Caki2 (cell line): ENCODE measurements around the gene TGIF2. TPM values are rescaled to one million over a fixed set of nuclear protein-coding genes. Genes with fewer than 3 reads are reported as not detected.
"Not testable (repeated sequence)": the region's sequence is repeated elsewhere in the genome, so short reads cannot be mapped to it uniquely, and the experiment has no call there.

Experiments used
- DNase-seq: peaks from one replicate; pipeline ENCODE4 v3.0.0-alpha.2; 2015; ENCODE audit warnings: low read depth
- in situ Hi-C: cut with HindIII; loops from 2 replicates; pipeline ENCODE4 v1.10.0; 2016; ENCODE audit warnings: low sequenced_read_pairs, low pct_unique_long_range_greater_than_20kb, mixed read lengths
- total RNA-seq: library from RNA; depleted of rRNA; stranded (reverse); fragments of >200 nt; shearing (Covaris generic); gene quantifications from 2 replicates; pipeline ENCODE4 v1.2.3, GENCODE V29; 2014; ENCODE audit warnings: low replicate concordance

TGIF2 gene
- total RNA-seq, 1 experiment from 2014 or later: 3.4 TPM

GRCh38 chr20:36544134-36545018, 29.0 kb upstream of the TGIF2 start:
- no peak for DNase-seq
- in situ Hi-C loops: no loop called here

GRCh38 chr20:36546111-36546736, 27.2 kb upstream of the TGIF2 start:
- in situ Hi-C loops: no loop called here
- no peak for DNase-seq

- in situ Hi-C loops: no loop called here
- no peak for DNase-seq
Measured at GRCh38 chr20:36547186-36548005, 26.0 kb upstream of the TGIF2 start.

- no peak for DNase-seq
- in situ Hi-C loops: no loop called here
Measured at GRCh38 chr20:36548006-36548315, 25.4 kb upstream of the TGIF2 start.

- in situ Hi-C loops: no loop called here
- DNase-seq: no peak
Measured at GRCh38 chr20:36548704-36549627, 24.4 kb upstream of the TGIF2 start.

GRCh38 chr20:36549628-36549941, 23.8 kb upstream of the TGIF2 start:
- in situ Hi-C loops: no loop called here
- DNase-seq: no peak

GRCh38 chr20:36549942-36550789, 23.2 kb upstream of the TGIF2 start:
- DNase-seq: no peak
- in situ Hi-C loops: no loop called here

- in situ Hi-C loops: no loop called here
- DNase-seq: no peak
Measured at GRCh38 chr20:36550790-36551299, 22.6 kb upstream of the TGIF2 start.

- no peak for DNase-seq
- in situ Hi-C loops: no loop called here
Measured at GRCh38 chr20:36555248-36555647, 18.1 kb upstream of the TGIF2 start.

- in situ Hi-C loops: no loop called here
- no peak for DNase-seq
Measured at GRCh38 chr20:36562724-36563123, 10.7 kb upstream of the TGIF2 start.

GRCh38 chr20:36563374-36563773, 10.0 kb upstream of the TGIF2 start:
- in situ Hi-C loops: no loop called here
- no peak for DNase-seq

GRCh38 chr20:36564078-36564725, 9.2 kb upstream of the TGIF2 start:
- in situ Hi-C loops, DNase-seq: not testable (repeated sequence)

- DNase-seq, in situ Hi-C loops: not testable (repeated sequence)
Measured at GRCh38 chr20:36564726-36565121, 8.7 kb upstream of the TGIF2 start.

- DNase-seq: no peak
- in situ Hi-C loops: no loop called here
Measured at GRCh38 chr20:36565520-36565919, 7.9 kb upstream of the TGIF2 start.

GRCh38 chr20:36569847-36570429, 3.5 kb upstream of the TGIF2 start:
- no peak for DNase-seq
- in situ Hi-C loops: no loop called here
